Ishikawa (cell line): ENCODE data around the gene EFNA2.
"Not testable (repeated sequence)": the region's sequence is repeated elsewhere in the genome, so short reads cannot be mapped to it uniquely, and the experiment has no call there.

Source experiments
- CEBPB ChIP-seq: IDR thresholded peaks from 2 replicates; pipeline ENCODE4 v1.6.1; 2012
- CREB1 ChIP-seq: IDR thresholded peaks from 2 replicates; pipeline ENCODE4 v1.6.1; 2012; ENCODE audit warnings: low read depth

DNA sequence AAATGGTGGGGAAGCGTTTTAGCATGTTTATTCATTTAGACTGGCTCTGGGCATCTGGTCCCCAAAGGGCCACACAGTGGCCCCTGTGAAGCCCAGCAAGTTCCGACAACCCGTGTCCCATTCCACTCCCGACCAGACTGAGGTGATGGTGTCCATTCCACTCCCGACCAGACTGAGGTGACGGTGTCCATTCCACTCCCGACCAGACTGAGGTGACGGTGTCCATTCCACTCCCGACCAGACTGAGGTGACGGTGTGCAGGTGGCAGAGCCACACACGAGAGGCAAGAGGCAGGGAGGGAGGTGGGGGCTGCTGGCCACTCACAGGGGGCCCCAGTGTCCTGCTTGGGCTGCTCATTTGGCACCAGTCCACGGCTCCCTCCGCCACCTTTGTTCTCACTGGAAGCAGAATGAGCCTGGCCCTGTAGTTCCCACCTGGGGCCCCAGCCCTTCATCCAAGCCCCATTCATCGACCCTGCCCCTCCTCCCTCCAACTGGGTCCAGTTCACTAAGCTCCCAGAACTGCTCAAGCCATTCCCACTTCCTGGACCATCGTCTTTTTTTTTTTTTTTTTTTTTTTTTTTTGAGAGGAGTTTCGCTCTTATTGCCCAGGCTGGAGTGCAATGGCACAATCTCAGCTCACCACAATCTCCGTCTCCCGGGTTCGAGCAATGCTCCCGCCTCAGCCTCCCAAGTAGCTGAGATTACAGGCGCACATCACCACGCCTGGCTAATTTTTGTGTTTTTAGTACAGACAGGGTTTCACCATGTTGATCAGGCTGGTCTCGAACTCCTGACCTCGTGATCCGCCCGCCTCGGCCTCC is 39.2 kb upstream of the EFNA2 start:
- TF ChIP-seq CEBPB, CREB1: not testable (repeated sequence)
